Stimulated activated CD4-positive, alpha-beta T cell treated with anti-CD3 and anti-CD28 coated beads, Interleukin-1b, Interleukin-23, amount 100 ng/mL, for 4 hours (primary cell): Measurements from ENCODE around the gene RNASE11.
"Not testable (repeated sequence)": the region's sequence is repeated elsewhere in the genome, so short reads cannot be mapped to it uniquely, and the experiment has no call there.

Experiments used
- DNase-seq, 2 donors: peaks; one replicate each; pipeline ENCODE4 v3.0.0-alpha.2; 2020; ENCODE audit warnings: low read depth in 2 of 2

The RNASE11 gene

DNA sequence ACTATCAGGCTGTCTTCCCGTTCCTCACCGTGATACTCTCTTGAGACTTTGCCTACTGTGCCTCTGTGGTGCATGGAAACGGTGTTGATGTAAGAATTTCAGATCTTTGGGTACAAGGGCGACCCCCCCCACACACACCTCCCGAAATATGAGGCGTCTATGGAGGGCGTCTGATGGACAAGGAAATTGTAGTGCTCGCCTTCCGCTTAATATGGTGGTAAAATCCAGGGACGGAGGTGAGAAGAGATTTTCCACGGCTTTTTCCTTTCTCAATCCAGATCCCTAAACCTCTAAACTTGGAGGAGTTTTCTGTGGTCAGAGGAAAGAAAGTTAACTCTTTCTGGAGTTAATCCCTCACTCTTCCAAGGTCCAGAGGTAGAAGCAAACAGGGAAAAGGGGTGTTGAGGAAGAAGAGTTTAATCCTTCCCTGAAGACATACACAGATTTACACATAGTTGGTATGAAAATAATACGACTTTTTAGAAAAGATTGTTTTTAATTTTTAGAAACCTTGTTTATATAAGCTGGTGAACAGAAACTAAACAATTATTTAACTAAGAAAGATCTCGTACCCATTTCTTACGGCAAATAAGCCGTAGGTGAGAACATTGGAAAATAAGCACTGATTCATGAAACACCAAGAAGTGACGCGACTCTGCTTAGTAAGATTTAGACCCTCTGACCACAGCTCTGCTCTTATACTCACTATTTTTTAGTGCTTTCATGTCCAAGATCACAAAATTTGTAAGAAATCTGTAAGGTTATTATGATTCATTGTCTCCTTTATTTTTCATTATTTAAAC is 26.4 kb upstream of the RNASE11 start:
- DNase-seq, result no peak

GRCh38 chr14:20613094-20614037 is 25.6 kb upstream of the RNASE11 start:
- peak; percentile 73 to 88 for DNase-seq

- DNase-seq, result no peak
Measured at GRCh38 chr14:20612403-20612802, 24.6 kb upstream of the RNASE11 start.

DNA sequence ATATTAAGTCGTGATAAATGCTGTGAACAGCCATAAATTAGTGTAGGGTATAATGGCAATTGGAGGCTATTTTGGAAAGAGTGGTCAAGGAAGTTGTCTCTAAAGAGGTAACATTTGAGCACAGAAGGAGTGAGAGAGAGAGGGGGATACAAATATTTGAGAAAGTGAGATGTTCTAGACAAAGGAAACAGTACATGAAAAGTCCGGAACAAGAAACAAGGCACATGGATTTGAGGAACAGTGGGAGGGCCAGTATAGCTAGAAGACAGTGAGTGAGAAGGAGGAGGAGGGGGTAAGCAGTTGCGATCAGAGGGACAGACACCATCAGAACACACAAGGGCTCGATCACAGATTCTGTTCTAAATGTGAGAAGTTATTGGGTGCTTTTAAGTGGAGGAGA is 23.5 kb upstream of the RNASE11 start:
- no peak for DNase-seq

DNA sequence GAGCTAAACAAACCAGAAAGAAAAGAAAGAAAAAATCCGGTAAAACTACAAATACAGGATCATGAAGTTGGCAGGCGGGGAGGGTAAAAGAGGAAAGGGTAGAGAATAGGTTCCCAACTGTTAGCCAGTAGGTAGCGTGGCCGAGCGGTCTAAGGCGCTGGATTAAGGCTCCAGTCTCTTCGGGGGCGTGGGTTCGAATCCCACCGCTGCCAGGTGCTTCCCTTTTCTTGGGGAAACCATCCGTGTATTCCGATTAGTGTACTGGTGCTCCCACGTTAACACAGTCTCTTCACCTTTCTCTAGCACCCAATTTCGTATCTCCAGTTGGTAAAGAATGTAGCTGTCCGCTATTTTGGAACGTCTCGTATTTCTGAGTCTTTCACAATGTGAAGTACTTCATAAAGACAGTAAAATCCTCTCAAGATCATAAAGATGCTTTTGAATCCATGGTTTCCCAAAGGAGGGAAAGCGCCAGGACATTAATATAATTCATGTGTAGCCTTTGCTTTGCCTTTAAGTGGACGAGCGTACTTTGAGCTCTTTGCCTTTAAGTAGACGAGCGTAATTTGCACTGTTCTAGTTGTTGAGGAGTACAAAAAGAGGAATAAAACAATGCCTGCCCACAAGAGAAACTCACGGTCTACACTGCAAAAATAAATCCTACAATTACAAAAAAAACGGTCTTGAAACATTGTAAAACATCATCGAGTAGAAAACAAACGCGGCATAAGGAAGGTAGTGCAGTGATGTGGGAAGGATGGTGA is 22.4 kb upstream of the RNASE11 start:
- DNase-seq, result peak; percentile 73 to 78

DNA sequence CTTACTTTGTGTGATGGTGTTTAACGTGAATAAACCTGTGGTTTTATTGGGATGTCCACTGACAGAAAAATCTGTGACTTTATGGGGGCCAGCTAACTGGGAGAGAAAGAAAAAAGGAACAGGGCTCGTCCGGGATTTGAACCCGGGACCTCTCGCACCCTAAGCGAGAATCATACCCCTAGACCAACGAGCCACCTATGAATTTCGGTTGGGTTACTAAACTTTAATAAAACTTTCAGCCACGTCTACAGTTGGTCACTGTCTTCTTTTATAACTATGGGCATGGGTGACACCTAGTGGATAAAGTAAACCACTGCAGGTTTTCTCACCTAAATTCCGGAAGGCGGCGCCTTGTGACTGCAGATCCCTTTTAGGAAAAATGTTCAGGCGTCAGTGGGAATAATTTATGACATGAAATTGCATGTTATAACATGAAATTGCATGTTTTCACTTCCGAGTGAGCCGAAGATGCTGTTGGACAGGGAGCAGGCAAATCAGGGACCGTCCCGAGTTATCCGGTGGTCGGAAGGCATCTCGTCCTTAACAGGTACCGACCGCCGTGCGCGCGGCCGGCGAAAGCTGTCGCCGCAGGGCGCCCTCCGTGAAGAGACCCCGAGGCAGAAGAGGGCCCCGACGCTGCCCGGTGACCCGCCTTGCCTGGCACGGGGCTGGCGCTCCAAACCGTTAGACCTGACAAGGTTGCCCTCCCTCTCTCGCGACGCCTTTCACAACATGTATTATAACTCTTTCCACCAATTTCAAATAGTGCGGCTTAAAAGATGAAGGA is 21.6 kb upstream of the RNASE11 start:
- peak in 1 of 2 donors; percentile 55 for DNase-seq

DNA sequence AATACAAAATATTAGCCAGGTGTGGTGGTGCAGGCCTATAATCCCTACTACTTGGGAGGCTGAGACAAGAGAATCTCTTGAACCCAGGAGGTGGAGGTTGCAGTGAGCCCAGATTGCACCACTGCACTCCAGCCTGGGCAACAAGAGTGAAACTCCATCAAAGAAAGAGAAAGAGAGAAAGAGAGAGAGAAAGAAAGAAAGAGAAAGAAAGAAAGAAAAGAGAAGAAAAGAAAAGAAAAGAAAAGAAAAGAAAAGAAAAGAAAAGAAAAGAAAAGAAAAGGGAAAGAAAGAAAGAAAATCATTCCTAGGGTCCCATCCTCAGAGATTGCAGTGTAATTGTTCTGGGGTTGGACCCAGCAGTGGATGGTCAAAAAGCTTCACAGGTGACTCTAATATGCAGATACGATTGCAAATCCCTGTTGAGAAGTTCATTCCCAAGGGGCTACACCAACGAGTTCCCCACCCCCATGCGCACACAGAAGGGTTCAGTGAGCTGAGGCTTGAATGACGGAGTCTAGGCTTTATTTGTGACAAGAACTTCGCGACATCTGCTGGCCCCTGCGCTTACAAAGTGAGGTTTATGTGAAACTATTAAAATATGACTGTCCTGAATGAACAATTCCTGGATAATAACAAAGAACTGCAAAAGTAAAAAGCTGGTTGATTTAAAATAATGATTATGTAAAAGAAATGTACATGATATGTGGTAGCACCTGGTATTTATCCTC is 20.7 kb upstream of the RNASE11 start:
- DNase-seq, result no peak

DNA sequence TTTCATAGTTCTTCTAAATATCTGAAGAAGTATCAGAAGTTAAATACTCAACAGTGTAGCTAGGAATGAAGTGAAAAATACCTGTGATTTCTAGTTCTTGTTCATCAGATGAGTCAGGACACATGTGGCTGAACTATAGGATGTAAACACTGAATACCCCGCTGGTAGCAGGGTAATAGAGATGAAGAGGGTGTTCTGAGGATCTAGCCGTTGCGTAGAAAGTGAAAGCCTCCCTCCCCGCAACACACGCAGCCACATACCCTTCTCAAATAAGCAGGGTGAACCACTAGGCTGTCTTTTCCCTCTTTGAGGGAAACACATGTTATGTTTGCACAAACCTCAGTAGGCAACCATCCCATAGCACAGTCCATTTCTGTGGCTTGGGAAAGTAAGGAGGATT is 19.8 kb upstream of the RNASE11 start:
- DNase-seq, result no peak

DNA sequence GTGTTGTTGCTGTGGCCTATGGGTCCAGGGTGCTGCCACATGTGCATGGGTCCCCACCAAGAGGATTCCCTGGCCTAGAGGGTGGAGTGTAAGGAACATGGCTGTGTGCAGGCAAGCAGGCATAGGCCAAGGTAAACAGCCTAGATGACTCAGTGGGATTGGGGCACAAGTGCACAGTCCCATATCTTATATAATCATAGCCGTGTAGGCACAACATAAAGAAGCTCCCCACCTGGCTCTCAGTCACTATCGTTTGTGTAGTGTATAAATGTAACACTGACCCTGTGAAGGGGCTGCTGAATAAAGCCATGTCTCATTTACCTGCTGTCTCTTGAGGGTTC is 19.1 kb upstream of the RNASE11 start:
- no peak for DNase-seq

- no peak for DNase-seq
Measured at GRCh38 chr14:20606190-20606901, 18.5 kb upstream of the RNASE11 start.

GRCh38 chr14:20603813-20604690 is 16.3 kb upstream of the RNASE11 start:
- no peak for DNase-seq

- DNase-seq, result no peak
Measured at GRCh38 chr14:20602583-20602982, 14.8 kb upstream of the RNASE11 start.

- no peak for DNase-seq
Measured at GRCh38 chr14:20601522-20601921, 13.7 kb upstream of the RNASE11 start.

GRCh38 chr14:20597108-20597507 is 9.3 kb upstream of the RNASE11 start:
- no peak for DNase-seq

DNA sequence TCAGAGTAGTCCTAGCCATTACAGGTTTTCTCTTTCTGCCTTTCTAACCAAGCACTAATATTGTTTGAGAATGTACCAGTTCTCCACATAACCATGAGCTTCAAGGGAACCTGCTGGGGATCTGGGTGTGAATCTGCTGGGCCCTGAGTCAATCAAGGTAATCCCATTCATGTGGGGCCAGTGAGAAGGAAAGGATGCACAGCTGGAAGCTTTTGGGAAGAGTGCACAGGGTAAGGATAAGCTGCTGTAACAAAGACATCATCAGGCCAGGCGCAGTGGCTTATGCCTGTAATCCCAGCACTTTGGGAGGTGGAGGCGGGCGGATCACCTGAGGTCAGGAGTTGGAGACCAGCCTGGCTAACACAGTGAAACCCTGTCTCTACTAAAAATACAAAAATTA is 7.9 kb upstream of the RNASE11 start:
- not testable (repeated sequence) for DNase-seq

DNA sequence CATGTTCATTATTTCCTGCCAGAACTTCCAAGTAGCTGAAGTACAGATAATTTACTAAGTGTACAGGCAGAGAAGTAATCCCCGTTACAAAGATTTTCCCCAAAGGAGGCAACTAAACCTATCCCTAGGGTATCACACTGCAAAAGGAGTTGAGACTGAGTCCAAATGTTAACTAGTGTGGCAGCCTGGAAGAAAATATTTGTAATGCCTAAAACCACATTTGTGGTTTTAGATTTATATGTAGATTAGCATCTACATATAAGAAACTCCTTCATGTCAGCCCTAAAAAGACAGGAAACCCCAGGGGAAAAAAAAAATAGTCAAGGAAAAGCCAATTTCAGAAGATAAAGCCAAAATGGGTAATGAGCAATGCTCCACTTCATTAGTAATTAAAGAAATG is 4.8 kb upstream of the RNASE11 start:
- no peak for DNase-seq

- no peak for DNase-seq
Measured at GRCh38 chr14:20591235-20591634, 3.4 kb upstream of the RNASE11 start, which contains the start of gene RNASE12. TSS of gene RNASE12 (minus strand) at chr14:20591376. CDS start at chr14:20590723, 653 bp downstream.

DNA sequence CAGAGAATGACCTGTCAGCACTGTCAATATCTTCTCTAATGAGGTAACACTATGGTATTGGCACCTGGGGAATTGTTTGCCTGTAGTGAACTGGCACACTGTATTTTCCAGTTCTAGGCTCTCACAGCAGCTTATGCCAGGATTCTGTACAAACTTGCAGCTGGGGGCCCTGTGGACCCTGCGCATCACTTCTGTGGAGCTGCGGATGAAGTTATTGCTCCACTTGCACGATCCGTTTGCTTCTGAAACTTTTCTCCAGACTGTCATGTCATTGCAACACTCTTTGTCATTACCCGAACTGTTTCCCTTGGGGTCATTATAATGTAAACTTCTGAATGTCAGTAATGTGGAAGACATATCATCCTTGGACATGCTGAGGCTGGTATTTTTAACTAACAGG is 3.9 kb downstream of the RNASE11 start:
- no peak for DNase-seq

DNA sequence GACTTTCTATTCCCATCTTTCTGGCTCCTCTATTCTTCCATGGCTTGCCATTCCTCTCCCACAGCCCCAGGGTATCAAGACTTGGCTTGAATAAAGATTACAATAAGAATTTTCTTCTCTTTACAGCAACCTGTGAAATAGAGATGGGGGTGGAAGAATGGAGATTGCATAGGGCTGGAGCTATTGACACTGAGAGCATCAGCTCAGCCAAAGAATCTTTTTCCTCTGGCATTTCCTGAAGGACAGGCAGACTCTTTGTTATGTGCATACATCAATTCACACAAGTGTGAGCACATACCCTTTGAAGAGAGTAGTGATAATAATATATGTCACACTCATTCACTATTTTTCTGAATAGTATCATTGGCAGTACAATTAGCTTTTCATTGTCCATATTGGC is 4.7 kb downstream of the RNASE11 start:
- no peak for DNase-seq
